Posterior vena cava (tissue), 2 donors: ENCODE results near the gene PPP4R3B. TPM values are rescaled to one million over a fixed set of nuclear protein-coding genes. Genes with fewer than 3 reads are reported as not detected.
"Not testable (repeated sequence)": the region's sequence is repeated elsewhere in the genome, so short reads cannot be mapped to it uniquely, and the experiment has no call there.

Experiments
- DNase-seq: peaks from one replicate; pipeline ENCODE4 v3.0.0-alpha.2; 2020; ENCODE audit warnings: low spot score
- intact Hi-C, 2 donors: fragments of 100-400 bp; cut with DNase I; formaldehyde crosslinking; loops; one replicate each; pipeline versions ENCODE4 v1.14.1 to v1.14.2; 2022 to 2023
- total RNA-seq, 2 donors: library from RNA; stranded (reverse); fragmentation: NEBNext Ultra II Directional; extraction: Animal tissue kit (Norgen Biotek cat#: 25700); gene quantifications; one replicate each; pipeline ENCODE4 v1.2.1, GENCODE V29; 2021
- donor health status: DM: yes; HTN: yes; CAD: no.
- donor health status: DM: yes; HTN: yes; CAD: no.

The PPP4R3B gene
- total RNA-seq, 2 donors from 2014 or later, result 55.4 to 69.9 TPM

- intact Hi-C loops, result no loop called here
- DNase-seq, result no peak
These were observed 19.2 kb downstream of the PPP4R3B start for GRCh38 chr2:55598056-55598795.

DNA sequence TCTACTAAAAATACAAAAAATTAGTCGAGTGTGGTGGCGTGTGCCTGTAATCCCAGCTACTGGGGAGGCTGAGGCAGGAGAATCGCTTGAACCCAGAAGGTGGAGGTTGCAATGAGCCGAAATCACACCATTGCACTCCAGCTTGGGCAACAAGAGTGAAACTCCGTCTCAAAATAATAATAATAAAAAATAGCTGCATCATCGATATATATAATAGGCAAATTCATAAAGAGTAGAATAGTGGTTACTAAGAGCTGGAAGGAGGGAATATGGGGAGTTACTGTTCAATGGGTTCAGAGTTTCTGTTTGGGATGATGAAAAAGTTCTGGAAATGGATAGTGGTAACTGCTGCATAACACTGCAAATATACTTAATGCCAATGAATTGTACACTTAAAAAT lies 20.6 kb downstream of the PPP4R3B start:
- intact Hi-C loops, DNase-seq: not testable (repeated sequence)

DNA sequence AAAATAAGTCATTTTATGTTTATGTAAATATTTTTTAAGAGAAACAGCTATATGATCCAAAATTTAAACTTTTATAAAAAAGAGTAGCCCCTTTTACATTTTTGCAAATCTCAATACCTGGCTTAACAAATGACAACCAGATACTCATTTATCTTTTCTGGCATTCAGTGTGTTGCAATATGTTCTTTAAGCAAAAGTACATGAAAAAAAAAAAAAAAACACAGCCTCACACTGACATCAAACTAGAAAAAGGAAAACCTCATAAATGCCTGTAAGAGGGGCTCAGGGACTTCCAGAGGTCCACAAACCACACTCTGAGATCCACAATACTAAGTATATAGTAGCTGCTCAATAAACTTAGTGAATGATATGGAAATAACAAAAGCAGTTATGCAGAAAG lies 21.9 kb downstream of the PPP4R3B start:
- no peak for DNase-seq
- intact Hi-C loops, result no loop called here

GRCh38 chr2:55592130-55592529 lies 25.3 kb downstream of the PPP4R3B start:
- intact Hi-C loops, result no loop called here
- no peak for DNase-seq

DNA sequence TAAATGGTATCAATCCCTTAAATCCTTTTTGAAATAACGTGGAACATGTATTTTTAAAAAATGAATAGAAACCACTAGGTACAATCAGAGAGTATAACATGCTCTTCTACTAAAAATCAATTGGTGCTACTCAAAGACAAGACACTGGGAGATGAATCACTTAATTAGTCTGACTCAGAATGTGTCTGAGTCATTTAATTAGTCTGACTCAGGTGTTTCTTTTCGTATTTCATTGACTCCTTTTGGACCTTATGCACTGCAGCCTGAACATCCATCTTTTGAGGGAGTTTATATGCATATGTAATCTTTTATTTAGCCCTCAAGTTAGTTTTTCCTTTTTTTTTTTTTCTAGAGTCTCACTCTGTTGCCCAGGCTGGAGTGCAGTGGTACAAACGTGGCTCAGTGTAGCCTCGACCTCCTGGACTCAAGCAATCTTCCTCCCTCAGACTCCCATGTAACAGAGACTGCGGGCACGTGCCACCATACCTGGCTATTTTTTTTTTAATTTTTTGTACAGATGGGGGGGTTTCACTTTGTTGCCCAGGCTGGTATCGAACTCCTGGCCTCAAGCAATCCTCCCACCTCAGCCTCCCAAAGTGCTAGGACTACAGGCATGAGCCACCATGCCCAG lies 26.5 kb downstream of the PPP4R3B start:
- no peak for DNase-seq
- intact Hi-C loops, result no loop called here

DNA sequence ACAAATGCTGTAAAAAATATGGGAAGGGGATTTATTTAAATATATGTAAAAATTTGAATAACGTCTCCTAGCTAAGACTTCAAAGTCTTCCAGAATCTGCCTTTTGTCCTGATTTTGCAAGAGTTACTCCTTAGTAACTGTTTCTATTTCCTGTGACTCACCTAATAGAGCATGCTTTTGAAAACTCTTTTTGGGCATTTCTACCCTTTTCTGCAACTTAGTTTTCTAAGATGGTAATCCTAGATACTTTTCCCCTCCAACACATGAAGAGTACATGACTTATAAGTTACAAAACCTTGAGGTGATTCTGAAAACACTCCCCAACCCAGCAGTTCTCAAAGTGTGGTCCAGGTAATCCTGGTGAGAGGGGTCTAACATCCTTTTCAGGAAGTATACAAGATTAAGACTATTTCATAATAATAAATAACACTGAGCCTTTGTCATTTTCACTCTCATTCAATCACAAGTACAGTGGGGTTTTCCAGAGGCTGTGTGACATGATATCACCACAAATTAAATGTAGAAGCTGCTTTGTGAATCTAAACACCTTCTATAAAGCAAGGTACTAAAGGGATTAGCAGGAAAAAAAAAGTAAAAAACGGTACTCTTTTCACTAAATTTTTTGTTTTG lies 31.9 kb downstream of the PPP4R3B start:
- intact Hi-C loops, result no loop called here
- DNase-seq, result no peak

- intact Hi-C loops, result no loop called here
- DNase-seq, result no peak
These were observed 35.4 kb downstream of the PPP4R3B start for GRCh38 chr2:55581874-55582547.

DNA sequence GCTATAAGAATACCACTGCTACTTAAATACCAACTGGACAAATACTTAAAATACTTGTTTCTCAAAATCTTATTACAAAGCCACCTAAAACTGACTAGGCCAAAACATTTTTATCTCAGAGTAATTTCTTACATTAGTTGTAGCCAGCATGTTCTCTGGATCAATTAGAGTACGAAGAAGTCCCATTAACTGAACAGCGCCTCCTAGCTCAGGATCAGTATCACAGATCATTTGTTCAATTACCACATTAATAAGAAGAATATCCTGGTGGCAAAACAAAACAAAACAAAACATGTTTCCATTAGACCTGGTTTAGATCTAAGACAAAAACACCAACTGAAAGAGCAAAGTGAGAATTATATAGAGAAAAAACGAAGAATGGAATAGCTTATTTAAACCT lies 36.0 kb downstream of the PPP4R3B start:
- DNase-seq, result no peak
- intact Hi-C loops, result no loop called here

DNA sequence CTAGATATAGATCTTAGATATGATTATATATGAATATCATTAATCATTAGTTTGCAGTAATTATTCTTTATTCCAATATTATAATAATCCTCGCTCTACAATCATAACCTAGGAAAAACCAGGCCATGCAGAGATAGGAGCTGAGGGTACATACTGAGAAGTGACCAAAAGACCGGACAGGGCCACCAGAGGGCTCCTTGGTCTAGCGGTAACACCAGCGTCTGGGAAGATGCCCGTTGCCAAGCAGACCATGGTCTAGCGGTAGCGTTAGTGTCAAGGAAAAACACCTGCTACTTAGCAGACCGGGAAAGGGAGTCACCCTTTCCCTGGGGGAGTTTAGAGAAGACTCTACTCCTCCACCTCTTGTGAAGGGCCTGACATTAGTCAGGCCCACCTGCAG lies 48.4 kb downstream of the PPP4R3B start:
- intact Hi-C loops, DNase-seq: not testable (repeated sequence)

DNA sequence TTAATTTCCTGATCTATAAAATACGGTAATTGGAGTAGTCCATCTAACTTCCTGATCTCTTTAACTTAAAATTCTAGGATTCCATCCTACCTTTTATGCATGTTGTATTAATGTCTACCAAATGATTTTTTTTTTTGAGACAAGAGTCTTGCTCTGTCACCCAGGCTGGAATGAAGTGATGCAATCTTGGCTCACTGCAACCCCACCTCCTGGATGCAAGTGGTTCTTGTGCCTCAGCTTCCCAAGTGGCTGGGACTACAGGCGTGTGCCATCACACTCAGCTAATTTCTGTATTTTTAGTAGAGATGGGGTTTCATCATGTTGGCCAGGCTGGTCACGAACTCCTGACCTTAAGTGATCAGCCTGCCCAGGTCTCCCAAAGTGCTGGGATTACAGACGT lies 50.1 kb downstream of the PPP4R3B start:
- no peak for DNase-seq
- intact Hi-C loops, result no loop called here

- intact Hi-C loops, result no loop called here
- DNase-seq, result no peak
These were observed 51.8 kb downstream of the PPP4R3B start for GRCh38 chr2:55565613-55566012.

DNA sequence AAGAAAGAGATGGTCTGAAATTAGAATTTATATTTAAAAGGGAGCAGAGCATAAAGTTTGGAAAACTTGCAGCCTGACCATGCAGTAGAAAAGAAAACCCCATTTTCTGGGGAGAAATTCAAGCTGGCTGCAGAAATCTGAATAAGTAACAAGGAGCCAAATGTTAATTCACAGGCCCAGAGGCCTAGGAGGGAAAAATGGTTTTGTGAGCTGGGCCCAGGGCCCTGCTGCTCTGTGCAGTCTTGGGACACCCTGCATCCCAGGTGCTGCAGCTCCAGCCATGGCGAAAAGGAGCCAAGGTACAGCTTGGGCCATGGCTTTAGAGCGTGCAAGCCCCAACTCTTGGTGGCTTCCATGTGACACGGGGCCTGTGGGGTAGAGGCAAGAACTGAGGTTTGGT lies 56.6 kb downstream of the PPP4R3B start:
- intact Hi-C loops, result no loop called here

GRCh38 chr2:55556809-55557208 lies 60.6 kb downstream of the PPP4R3B start:
- no peak for DNase-seq
- intact Hi-C loops, result no loop called here

More for the DNA sequence above, 56.6 kb downstream of the PPP4R3B start:
- no peak for DNase-seq

GRCh38 chr2:55555977-55556376 lies 61.4 kb downstream of the PPP4R3B start:
- intact Hi-C loops, result no loop called here
- DNase-seq, result no peak

- intact Hi-C loops, result no loop called here
- DNase-seq, result no peak
These were observed 64.1 kb downstream of the PPP4R3B start for GRCh38 chr2:55553321-55553720.

- no peak for DNase-seq
- intact Hi-C loops, result no loop called here
These were observed 66.9 kb downstream of the PPP4R3B start for GRCh38 chr2:55550368-55551102.

DNA sequence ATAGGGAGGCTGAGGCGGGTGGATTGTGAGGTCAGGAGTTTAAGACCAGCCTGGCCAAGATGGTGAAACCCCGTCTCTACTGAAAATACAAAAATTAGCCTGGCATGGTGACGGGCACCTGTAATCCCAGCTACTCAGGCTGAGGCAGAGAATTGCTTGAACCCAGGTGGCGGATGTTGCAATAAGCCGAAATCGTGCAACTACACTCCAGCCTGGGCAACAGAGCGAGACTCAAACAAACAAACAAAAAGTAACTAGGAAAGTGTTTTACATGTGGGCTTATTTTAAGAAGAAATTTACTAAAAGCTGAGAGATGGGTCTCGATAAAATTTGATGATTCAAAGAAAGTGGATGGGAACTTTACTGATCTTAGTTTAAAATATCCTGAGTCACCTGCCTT lies 69.7 kb downstream of the PPP4R3B start:
- intact Hi-C loops, DNase-seq: not testable (repeated sequence)

DNA sequence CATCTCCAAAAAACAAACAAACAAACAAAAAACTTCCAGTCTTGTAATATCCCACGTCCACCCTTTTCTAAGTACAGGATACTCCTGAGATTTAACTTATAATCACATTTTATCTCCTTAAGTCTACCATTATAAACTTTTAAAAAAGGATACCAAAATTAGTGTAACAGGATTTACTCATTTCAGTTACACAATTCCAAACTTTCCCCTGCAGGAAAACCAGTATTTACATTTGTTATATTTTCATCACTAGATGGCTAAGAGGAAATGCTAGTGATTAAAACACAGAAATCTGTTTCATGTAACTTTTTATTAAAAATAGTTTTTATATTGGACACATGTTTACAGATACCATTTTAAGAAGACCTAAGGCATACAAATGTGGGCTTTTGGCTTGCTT lies 70.4 kb downstream of the PPP4R3B start:
- DNase-seq, result no peak
- intact Hi-C loops, result no loop called here

GRCh38 chr2:55530539-55531081 lies 86.8 kb downstream of the PPP4R3B start:
- intact Hi-C loops, result no loop called here
- no peak for DNase-seq
